Measurements from ENCODE around the gene ANKRD13D. TPM values are rescaled to one million over a fixed set of nuclear protein-coding genes. Genes with fewer than 3 reads are reported as not detected.

ANKRD13D gene
- total and polyA plus RNA-seq, 9 donors = 5.6 to 60.9 (median 41.3) TPM

DNA sequence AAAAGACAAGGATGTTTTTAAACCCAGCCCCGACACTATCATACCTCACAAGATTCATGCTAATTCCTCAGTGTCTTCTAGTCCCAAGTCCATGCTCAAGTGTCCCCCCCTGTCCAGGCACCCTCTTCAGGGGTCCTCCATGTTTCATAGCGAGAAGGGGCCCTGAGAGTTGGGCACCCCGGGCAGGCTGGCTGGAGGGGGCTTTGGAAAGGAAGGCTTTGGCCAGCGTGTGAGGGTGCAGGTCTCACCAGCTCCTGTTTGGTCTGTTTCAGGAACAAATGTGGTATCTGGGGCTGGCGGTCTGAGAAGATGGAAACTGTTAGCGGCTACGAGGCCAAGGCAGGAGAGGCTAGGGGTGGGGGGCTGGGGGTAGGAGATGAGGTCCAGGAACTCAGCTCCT is 9.7 kb downstream of the ANKRD13D start:
- intact Hi-C loops (cut with DNase I) = no loop called here
- no peak for TF ChIP-seq EP300 (IDR thresholded peaks at IDR 0.05)
- TF ChIP-seq, protein P1, sequence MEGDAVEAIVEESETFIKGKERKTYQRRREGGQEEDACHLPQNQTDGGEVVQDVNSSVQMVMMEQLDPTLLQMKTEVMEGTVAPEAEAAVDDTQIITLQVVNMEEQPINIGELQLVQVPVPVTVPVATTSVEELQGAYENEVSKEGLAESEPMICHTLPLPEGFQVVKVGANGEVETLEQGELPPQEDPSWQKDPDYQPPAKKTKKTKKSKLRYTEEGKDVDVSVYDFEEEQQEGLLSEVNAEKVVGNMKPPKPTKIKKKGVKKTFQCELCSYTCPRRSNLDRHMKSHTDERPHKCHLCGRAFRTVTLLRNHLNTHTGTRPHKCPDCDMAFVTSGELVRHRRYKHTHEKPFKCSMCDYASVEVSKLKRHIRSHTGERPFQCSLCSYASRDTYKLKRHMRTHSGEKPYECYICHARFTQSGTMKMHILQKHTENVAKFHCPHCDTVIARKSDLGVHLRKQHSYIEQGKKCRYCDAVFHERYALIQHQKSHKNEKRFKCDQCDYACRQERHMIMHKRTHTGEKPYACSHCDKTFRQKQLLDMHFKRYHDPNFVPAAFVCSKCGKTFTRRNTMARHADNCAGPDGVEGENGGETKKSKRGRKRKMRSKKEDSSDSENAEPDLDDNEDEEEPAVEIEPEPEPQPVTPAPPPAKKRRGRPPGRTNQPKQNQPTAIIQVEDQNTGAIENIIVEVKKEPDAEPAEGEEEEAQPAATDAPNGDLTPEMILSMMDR (IDR thresholded peaks at IDR 0.05) = no peak
- no peak for TF ChIP-seq POLR2A (IDR thresholded peaks at IDR 0.05)
- no peaks in the 10 kb centered on the region for H3K36me3 ChIP-seq
- H3K27me3 ChIP-seq = no peaks in the 10 kb centered on the region
- H3K9me3 ChIP-seq = no peaks in the 10 kb centered on the region
- 80 to 89% (median 81%) methylated on average over 7 of the region's 7 CpGs for WGBS, 3 donors
- H3K27ac ChIP-seq = no peak overlapping the region
- no peak for DNase-seq
- peaks cover 3% of the 10 kb centered on the region for H3K4me1 ChIP-seq (ENCODE audit: insufficient read depth)
- H3K4me3 ChIP-seq = no peak overlapping the region

DNA sequence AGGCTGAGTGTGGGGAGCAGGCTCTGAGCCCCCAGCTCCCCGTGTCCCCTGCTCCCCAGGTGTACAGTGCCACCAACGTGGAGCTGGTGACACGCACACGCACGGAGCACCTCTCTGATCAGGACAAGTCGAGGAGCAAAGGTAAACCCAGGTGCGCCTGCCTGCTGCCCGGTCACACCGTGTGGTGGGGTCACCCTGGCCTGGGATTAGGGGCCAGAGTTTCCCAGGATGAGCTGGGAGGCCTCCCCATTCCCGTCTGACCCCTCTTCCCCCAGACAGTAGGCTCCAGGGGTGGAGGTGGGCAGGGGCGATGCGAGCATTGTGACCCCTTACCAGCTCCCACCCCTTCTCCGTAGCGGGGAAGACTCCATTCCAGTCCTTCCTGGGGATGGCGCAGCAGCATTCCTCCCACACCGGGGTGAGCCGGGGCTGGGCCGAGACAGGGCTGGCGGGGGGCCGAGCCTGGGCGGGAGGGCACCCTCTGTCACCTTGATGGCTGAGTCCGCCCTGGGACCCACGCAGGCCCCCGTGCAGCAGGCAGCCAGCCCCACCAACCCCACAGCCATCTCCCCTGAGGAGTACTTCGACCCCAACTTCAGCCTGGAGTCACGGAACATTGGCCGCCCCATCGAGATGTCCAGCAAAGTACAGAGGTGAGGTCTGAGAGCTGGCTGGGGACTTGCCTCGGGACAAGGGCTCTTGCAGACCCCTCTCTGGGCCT is 10.5 kb downstream of the ANKRD13D start:
- H3K4me1 ChIP-seq (ENCODE audit: insufficient read depth) = peaks cover 8% of the 10 kb centered on the region
- no peak overlapping the region for H3K27ac ChIP-seq
- no peaks in the 10 kb centered on the region for H3K9me3 ChIP-seq
- no peaks in the 10 kb centered on the region for H3K36me3 ChIP-seq
- TF ChIP-seq, protein P1 (IDR thresholded peaks at IDR 0.05) = no peak
- no peak for TF ChIP-seq POLR2A (IDR thresholded peaks at IDR 0.05)
- no peak for TF ChIP-seq EP300 (IDR thresholded peaks at IDR 0.05)
- H3K4me3 ChIP-seq = no peak overlapping the region
- 90 to 91% (median 90%) methylated on average over 26 to 29 of the region's 29 CpGs for WGBS, 3 donors
- H3K27me3 ChIP-seq = no peaks in the 10 kb centered on the region
- DNase-seq = peak in 2 of 5 donors; percentile 29 to 36
- intact Hi-C loops (cut with DNase I) = no loop called here

DNA sequence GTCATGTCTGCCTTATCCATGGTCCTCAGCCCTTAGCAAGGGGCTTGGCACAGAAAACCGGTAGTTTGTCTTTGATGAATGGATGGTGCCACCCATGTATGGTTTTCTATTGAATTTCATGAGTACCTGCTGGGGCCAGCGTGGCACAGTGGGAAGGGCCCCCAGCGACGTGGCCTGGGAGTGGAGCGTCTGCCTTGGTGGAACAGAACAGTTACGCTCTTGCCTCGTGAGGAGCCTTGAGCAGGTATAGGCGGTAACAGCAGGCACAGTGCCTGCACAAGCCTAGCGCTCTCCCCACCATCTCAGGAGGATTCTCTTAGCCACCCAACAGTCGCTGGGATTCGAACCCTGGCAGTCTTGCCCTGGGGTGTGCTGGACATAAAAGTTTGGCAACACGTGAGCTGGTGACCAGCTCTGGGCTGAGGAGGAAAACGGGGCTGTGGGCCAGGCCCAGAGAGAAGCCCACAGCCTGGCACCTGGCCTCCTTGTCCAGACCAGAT is 11.2 kb downstream of the ANKRD13D start:
- TF ChIP-seq EP300 (IDR thresholded peaks at IDR 0.05) (no peak), POLR2A (IDR thresholded peaks at IDR 0.05) (no peak)
- TF ChIP-seq, protein P1 (IDR thresholded peaks at IDR 0.05) = no peak
- no peak overlapping the region for H3K27ac ChIP-seq
- 91 to 94% (median 92%) methylated on average over 13 of the region's 13 CpGs for WGBS, 3 donors
- H3K36me3 ChIP-seq = no peaks in the 10 kb centered on the region
- no peak overlapping the region for H3K4me3 ChIP-seq
- DNase-seq = peak in 1 of 5 donors; percentile 38
- H3K4me1 ChIP-seq (ENCODE audit: insufficient read depth) = peaks cover 9% of the 10 kb centered on the region
- H3K27me3 ChIP-seq = no peaks in the 10 kb centered on the region
- H3K9me3 ChIP-seq = no peaks in the 10 kb centered on the region
- intact Hi-C loops (cut with DNase I) = no loop called here

DNA sequence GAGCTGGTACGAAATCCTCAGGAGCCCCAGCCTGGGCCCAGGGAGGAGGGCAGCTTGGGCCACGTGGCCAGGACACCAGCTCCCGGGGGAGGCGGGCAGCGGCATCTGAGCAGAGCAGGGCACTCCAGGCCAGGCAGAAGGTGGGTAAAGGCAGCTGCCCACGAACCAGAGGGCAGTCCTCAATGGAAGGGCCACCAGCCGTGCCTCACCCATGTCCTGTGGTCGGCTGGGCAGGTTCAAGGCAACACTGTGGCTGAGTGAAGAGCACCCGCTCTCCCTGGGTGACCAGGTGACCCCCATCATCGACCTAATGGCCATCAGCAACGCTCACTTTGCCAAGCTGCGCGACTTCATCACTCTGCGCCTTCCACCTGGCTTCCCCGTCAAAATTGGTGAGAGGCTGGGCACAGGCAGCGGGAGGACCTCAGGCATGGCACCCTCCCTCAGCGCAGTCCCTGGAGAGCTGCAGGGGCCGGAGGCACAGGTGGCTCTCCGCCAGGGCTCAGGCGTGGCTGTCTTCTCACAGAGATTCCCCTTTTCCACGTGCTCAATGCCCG is 11.7 kb downstream of the ANKRD13D start:
- no peak for TF ChIP-seq POLR2A (IDR thresholded peaks at IDR 0.05)
- TF ChIP-seq, protein P1 (IDR thresholded peaks at IDR 0.05) = no peak
- TF ChIP-seq EP300 (IDR thresholded peaks at IDR 0.05) = no peak
- Histone ChIP-seq H3K36me3 (no peaks in the 10 kb centered on the region), H3K4me1 (ENCODE audit: insufficient read depth) (peaks cover 9% of the 10 kb centered on the region), H3K27ac (no peak overlapping the region), H3K27me3 (no peaks in the 10 kb centered on the region), H3K4me3 (no peak overlapping the region), H3K9me3 (no peaks in the 10 kb centered on the region)
- intact Hi-C loops (cut with DNase I) = no loop called here
- peak in 3 of 5 donors; percentile 31 to 43 (median 38) for DNase-seq
- WGBS, 3 donors = 84 to 90% (median 86%) methylated on average over 22 of the region's 22 CpGs
